ENCODE measurements around the gene SYNE1. TPM values are rescaled to one million over a fixed set of nuclear protein-coding genes. Genes with fewer than 3 reads are reported as not detected.

SYNE1 gene
- total RNA-seq, 4 donors from 2014 or later = 7.4 to 66.4 (median 20.7) TPM

DNA sequence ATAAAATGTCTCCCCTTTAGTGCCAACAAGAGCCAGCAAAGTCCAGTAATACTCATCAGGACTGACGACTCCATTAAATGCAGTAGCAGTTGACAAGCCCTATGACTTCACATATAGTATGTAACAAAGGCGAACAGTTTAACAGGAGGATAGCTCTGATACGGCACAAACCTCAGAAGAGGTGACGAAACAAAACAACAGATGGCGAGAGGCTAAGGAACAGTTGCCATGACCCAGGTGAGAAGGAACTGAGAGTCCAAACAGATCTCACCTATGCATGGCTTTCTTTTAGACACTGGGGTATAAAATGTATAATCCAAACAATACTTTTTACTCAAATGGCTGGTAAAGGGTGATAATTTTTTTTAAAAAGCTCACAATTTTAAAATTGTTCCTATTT, 37.1 kb downstream of the SYNE1 start:
- DNase-seq = no peak
- Histone ChIP-seq H3K4me1 (peaks cover 0 to 5% (median 0%) of the 10 kb centered on the region in 3 donors), H3K27me3 (no peaks in the 10 kb centered on the region), H3K4me3 (no peak overlapping the region), H3K27ac (no peak overlapping the region), H3K9me3 (no peaks in the 10 kb centered on the region), H3K36me3 (no peaks in the 10 kb centered on the region)
- WGBS, 2 donors = 85 to 87% methylated on average over 5 of the region's 5 CpGs
- intact Hi-C loops (cut with DNase I) = no loop called here
- TF ChIP-seq POLR2A (IDR thresholded peaks at IDR 0.05) = no peak
- TF ChIP-seq, protein P1, sequence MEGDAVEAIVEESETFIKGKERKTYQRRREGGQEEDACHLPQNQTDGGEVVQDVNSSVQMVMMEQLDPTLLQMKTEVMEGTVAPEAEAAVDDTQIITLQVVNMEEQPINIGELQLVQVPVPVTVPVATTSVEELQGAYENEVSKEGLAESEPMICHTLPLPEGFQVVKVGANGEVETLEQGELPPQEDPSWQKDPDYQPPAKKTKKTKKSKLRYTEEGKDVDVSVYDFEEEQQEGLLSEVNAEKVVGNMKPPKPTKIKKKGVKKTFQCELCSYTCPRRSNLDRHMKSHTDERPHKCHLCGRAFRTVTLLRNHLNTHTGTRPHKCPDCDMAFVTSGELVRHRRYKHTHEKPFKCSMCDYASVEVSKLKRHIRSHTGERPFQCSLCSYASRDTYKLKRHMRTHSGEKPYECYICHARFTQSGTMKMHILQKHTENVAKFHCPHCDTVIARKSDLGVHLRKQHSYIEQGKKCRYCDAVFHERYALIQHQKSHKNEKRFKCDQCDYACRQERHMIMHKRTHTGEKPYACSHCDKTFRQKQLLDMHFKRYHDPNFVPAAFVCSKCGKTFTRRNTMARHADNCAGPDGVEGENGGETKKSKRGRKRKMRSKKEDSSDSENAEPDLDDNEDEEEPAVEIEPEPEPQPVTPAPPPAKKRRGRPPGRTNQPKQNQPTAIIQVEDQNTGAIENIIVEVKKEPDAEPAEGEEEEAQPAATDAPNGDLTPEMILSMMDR (IDR thresholded peaks at IDR 0.05) = no peak

DNA sequence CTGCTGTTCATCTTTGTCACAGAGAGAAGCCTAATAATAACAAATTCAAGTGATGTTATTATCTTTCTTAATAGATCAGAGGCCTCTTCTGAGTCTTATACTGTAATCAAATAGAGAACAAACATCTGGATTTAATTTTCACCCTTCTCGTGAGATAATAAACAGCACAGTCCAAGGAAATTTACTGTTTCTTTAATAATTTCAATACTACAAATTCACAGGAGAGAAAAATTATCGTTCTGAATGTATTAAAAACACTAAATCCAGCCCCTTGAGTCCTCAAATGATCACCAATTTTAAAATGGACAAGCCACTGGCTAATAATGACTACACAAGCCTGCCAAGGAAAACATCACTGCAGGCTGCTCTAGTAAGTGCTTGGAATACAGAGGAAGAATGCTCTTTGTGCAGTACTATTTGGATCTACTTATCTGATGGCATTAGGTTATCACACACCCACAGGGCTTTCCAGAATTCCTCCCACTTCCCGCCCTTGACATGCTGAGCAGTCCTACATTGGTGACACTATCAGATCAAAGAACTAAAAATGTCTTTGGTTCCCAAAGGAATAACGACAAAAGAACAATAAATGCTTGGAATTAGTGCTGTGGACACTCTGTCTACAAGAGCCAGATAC, 38.1 kb downstream of the SYNE1 start:
- no peaks in the 10 kb centered on the region for H3K27me3 ChIP-seq
- H3K36me3 ChIP-seq = no peaks in the 10 kb centered on the region
- H3K4me1 ChIP-seq = peaks cover 0 to 5% (median 0%) of the 10 kb centered on the region in 3 donors
- no peaks in the 10 kb centered on the region for H3K9me3 ChIP-seq
- DNase-seq = no peak
- WGBS, 2 donors = 34 to 50% methylated on average over 4 of the region's 4 CpGs
- H3K27ac ChIP-seq = peak overlapping the region in 3 of 4 donors; percentile 3 to 62 (median 42)
- intact Hi-C loops (cut with DNase I) = no loop called here
- TF ChIP-seq, protein P1 (IDR thresholded peaks at IDR 0.05) = no peak
- TF ChIP-seq POLR2A (IDR thresholded peaks at IDR 0.05) = no peak
- H3K4me3 ChIP-seq = no peak overlapping the region

DNA sequence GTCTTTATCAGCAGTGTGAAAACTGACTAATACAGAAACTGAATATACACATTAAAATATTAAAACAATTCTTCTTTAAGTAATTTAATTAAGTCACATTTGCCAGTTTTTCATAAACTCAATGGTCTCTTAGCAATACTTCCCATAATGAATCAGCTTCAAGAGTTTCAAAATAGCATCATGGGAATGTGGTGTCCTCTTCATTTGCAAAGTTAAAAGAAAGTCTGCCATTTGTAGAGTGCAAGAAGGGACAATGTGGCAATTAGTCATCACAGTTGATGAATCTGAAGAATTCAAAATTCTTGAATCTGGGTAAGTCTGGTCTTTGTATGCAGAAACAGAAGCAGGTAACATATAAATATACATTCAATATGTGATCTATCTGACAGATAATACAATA, 38.7 kb downstream of the SYNE1 start:
- Histone ChIP-seq H3K4me3 (no peak overlapping the region), H3K4me1 (peaks cover 0 to 5% (median 0%) of the 10 kb centered on the region in 3 donors), H3K27me3 (no peaks in the 10 kb centered on the region), H3K9me3 (no peaks in the 10 kb centered on the region), H3K27ac (peak overlapping the region in 1 of 4 donors; percentile 62), H3K36me3 (no peaks in the 10 kb centered on the region)
- TF ChIP-seq POLR2A (IDR thresholded peaks at IDR 0.05) = no peak
- TF ChIP-seq, protein P1 (IDR thresholded peaks at IDR 0.05) = no peak
- no peak for DNase-seq
- intact Hi-C loops (cut with DNase I) = no loop called here

DNA sequence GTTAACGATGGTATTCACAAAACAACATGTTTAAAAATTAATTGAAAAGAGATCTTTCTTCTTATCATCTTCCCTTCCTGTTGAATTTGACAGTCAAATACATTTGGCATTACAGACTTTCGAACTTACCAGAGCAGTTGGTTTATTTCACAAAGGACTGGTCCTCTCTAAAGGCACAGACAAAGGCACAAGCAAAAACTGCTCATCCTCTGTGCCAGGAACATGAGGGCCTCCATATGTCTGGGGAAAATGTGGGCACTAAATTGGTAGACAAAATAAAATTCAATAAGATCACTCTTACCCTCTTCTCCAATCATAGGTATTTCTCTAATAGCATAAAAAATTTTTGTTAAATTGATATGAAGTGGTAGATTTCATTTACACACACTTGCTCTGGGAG, 40.4 kb downstream of the SYNE1 start:
- Histone ChIP-seq H3K4me3 (no peak overlapping the region), H3K4me1 (peaks cover 0 to 5% (median 0%) of the 10 kb centered on the region in 3 donors), H3K36me3 (no peaks in the 10 kb centered on the region), H3K27me3 (no peaks in the 10 kb centered on the region), H3K27ac (no peak overlapping the region), H3K9me3 (no peaks in the 10 kb centered on the region)
- WGBS, 2 donors = 70 to 80% methylated on average over 2 of the region's 2 CpGs
- intact Hi-C loops (cut with DNase I) = no loop called here
- DNase-seq = no peak
- no peak for TF ChIP-seq POLR2A (IDR thresholded peaks at IDR 0.05)
- TF ChIP-seq, protein P1 (IDR thresholded peaks at IDR 0.05) = no peak

DNA sequence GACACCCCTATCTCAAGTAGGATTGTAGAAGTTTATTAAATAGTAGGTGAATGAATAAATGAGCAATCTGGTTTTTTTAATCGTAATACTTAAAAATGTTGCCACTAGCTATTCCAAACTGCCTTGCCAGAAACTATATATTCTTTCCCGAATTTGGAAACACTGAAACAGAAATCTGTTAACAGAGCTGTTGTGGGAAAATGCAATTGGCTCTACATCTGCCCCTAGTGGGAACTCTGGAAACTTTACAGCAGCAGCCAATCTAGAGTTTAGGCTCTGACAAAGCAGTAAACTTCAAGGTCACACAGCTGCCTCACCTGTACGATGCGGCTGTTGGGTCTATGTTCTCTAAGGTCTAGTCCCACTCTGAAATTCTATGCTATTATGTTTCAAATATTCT, 41.7 kb downstream of the SYNE1 start:
- Histone ChIP-seq H3K27me3 (no peaks in the 10 kb centered on the region), H3K36me3 (no peaks in the 10 kb centered on the region), H3K9me3 (no peaks in the 10 kb centered on the region), H3K4me3 (no peak overlapping the region), H3K27ac (no peak overlapping the region), H3K4me1 (peaks cover 0 to 5% (median 0%) of the 10 kb centered on the region in 3 donors)
- intact Hi-C loops (cut with DNase I) = no loop called here
- TF ChIP-seq POLR2A (IDR thresholded peaks at IDR 0.05) = no peak
- TF ChIP-seq, protein P1 (IDR thresholded peaks at IDR 0.05) = peak in 4 of 6 experiments; percentile 9 to 33 (median 21)
- no peak for DNase-seq
- WGBS, 2 donors = 56 to 62% methylated on average over 4 of the region's 4 CpGs
